ENCODE measurements around the gene SIRT4. TPM values are rescaled to one million over a fixed set of nuclear protein-coding genes. Genes with fewer than 3 reads are reported as not detected.
"Not testable (repeated sequence)": the region's sequence is repeated elsewhere in the genome, so short reads cannot be mapped to it uniquely, and the experiment has no call there.

Gene SIRT4
- total RNA-seq = 10 to 100 TPM in 1 of 9 donors, 1 to 10 TPM in 8; 3.2 to 10.6 (median 4.7) TPM
- polyA plus RNA-seq = 1 to 10 TPM; 3.0 to 7.4 TPM
- long read RNA-seq, donor 1, partial matches to known transcripts = 0 of 6 reads
- long read RNA-seq, donor 1, other reads (novel, unspliced or antisense) = 4 of 6 reads
- long read RNA-seq, donor 2, partial matches to known transcripts = 1 of 5 reads
- long read RNA-seq, donor 2, other reads (novel, unspliced or antisense) = 1 of 5 reads
- long read RNA-seq, donor 3, partial matches to known transcripts = 1 of 4 reads
- long read RNA-seq, donor 3, other reads (novel, unspliced or antisense) = 1 of 4 reads

DNA sequence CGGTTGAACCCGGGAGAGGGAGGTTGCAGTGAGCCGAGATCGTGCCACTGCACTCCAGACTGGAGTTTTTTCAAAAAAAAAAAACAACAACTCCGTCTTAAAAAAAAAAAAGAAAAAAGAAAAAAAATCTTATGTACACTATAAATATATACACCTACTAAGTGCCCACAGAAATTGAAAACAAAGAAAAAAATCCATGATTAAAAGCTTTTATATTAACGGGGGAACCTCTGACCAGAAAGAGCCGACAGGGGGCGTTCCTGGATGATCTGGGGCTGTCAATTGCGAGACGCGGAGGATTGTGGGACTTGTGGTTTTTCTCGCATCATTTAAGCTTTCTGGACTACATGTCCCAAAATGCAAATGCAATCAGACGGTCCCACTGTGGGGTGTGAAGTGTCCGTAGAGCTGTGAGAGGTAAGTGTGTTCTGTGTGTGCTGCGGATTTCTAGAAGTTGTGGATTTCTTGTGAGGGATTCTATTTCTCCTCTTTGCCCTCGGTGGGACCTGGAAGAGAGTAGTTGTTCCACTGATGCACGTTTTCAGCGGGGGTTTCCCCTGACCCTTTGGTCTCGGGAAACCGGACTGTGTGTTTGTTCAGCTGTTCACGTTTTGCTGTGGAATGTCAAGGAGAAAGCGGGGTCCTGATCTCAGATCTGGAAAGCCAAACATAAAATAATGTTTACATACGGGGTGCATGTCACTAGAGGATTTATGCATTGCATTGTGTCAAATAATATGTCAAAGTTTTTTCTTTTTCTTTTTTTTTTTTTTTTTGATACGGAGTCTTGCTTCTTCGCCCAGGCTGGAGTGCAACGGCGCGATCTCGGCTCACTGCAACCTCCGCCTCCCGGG, at the start of gene SIRT4:
SIRT4 (plus strand) TSS at position 360 of the 854 bp plus-strand sequence. CDS start 1,241 bp downstream, outside the sequence.
- TF ChIP-seq CTCF (IDR thresholded peaks at IDR 0.05) = peak; percentile 67 to 97 (median 82)
- TF ChIP-seq POLR2A (IDR thresholded peaks at IDR 0.05) = peak in 1 of 2 donors; percentile 46
- no peaks in the 10 kb centered on the region for H3K27me3 ChIP-seq
- H3K4me3 ChIP-seq = peak within 1 kb of the TSS; percentile 38 to 85 (median 71)
- H3K9me3 ChIP-seq = no peaks in the 10 kb centered on the region
- peak; percentile 93 to 98 (median 97) for ATAC-seq
- H3K36me3 ChIP-seq = no peaks in the 10 kb centered on the region
- peaks cover 0 to 11% (median 0%) of the 10 kb centered on the region in 12 donors for H3K4me1 ChIP-seq
- H3K27ac ChIP-seq = peak within 1 kb of the TSS in 11 of 12 donors; percentile 65 to 91 (median 82)
- intact Hi-C loops (cut with DNase I) = loop anchor here in 1 of 10 donors (1.0 kb wide), 1 partner anchor 15 kb away; no protein-coding TSS in a partner anchor
- DNase-seq = peak; percentile 88 to 95 (median 91)
- WGBS, 4 donors = 7 to 11% (median 10%) methylated on average over 31 of the region's 31 CpGs

DNA sequence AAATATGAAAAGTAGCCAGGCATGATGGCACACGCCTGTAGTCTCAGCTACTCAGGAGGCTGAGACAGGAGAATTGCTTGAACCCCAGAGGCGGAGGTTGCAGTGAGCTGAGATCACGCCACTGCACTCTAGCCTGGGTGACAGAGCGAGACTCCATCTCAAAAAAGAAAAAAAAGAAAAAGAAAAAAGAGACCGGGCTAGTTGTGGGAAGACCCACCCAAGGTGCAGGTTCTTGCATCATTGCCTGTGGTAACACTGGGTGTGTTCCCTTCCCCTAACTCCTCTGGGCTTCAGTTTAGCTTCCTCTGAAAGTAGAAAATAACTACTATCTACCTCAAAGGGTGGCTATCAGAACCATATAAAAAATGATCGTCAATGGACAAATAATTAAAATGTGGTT, 48.8 kb upstream of the SIRT4 start:
- Histone ChIP-seq H3K27ac (peak overlapping the region; percentile 58 to 97 (median 86)), H3K4me3 (peak overlapping the region in 1 of 12 donors; percentile 28), H3K36me3 (peaks cover 0 to 13% (median 7%) of the 10 kb centered on the region in 9 donors), H3K4me1 (peaks cover 21 to 99% (median 90%) of the 10 kb centered on the region in 12 donors)
- intact Hi-C loops (cut with DNase I); H3K9me3 ChIP-seq; H3K27me3 ChIP-seq: not testable (repeated sequence)
- ATAC-seq (peak in 2 of 4 donors; percentile 38 to 43), DNase-seq (peak in 1 of 5 donors; percentile 30)
- WGBS, 4 donors = 68 to 74% (median 71%) methylated on average over 6 of the region's 6 CpGs

GRCh38 chr12:120254809-120255208, 47.3 kb upstream of the SIRT4 start:
- Histone ChIP-seq H3K9me3 (no peaks in the 10 kb centered on the region), H3K4me3 (no peak overlapping the region), H3K27me3 (no peaks in the 10 kb centered on the region), H3K4me1 (peaks cover 21 to 100% (median 91%) of the 10 kb centered on the region in 12 donors), H3K27ac (peak overlapping the region; percentile 81 to 97 (median 86)), H3K36me3 (peaks cover 0 to 14% (median 7%) of the 10 kb centered on the region in 9 donors)
- DNase-seq = no peak
- peak in 2 of 4 donors; percentile 4 to 56 for ATAC-seq
- TF ChIP-seq POLR2A (IDR thresholded peaks at IDR 0.05) (no peak), CTCF (IDR thresholded peaks at IDR 0.05) (peak in 10 of 12 donors; percentile 11 to 55 (median 34))
- 57 to 70% (median 61%) methylated on average over 7 of the region's 7 CpGs for WGBS, 4 donors
- intact Hi-C loops (cut with DNase I) = no loop called here

- peaks cover 21 to 100% (median 92%) of the 10 kb centered on the region in 12 donors for H3K4me1 ChIP-seq
- TF ChIP-seq CTCF (IDR thresholded peaks at IDR 0.05) (peak in 1 of 12 donors; percentile 14), POLR2A (IDR thresholded peaks at IDR 0.05) (peak in 1 of 2 donors; percentile 33)
- H3K9me3 ChIP-seq = no peaks in the 10 kb centered on the region
- WGBS, 4 donors = 9 to 20% (median 10%) methylated on average over 8 to 9 of the region's 9 CpGs
- DNase-seq (peak; percentile 74 to 85 (median 76)), ATAC-seq (peak; percentile 74 to 82 (median 80))
- no peaks in the 10 kb centered on the region for H3K27me3 ChIP-seq
- H3K4me3 ChIP-seq = peak overlapping the region in 3 of 12 donors; percentile 6 to 20 (median 14)
- intact Hi-C loops (cut with DNase I) = no loop called here
- H3K36me3 ChIP-seq = peaks cover 0 to 29% (median 7%) of the 10 kb centered on the region in 9 donors
- H3K27ac ChIP-seq = peak overlapping the region; percentile 81 to 97 (median 86)
These were observed 44.9 kb upstream of the SIRT4 start for GRCh38 chr12:120257041-120257821.
